ENCODE results near the gene JHY. TPM values are rescaled to one million over a fixed set of nuclear protein-coding genes. Genes with fewer than 3 reads are reported as not detected.

JHY gene
- total RNA-seq, 1 experiment from 2014 or later: 5.0 TPM

Other genes starting within 250 kb of the JHY start
- 14.3 and 16.0 TPM in 2 replicates for gene UBASH3B, start 227.0 kb upstream of the JHY start, total RNA-seq (2014; rRNA removed; shearing (Covaris generic))
- 0.36 TPM in 1 of 2 replicates, not detected in the other for gene CRTAM, start 44.3 kb upstream of the JHY start, total RNA-seq (2014; rRNA removed; shearing (Covaris generic))
- not detected in 2 replicates for gene BSX, start 99.1 kb downstream of the JHY start, total RNA-seq (2014; rRNA removed; shearing (Covaris generic))
- gene HSPA8, start 179.4 kb downstream of the JHY start, total RNA-seq (2014; rRNA removed; shearing (Covaris generic)): 1,612 and 2,183 TPM in 2 replicates